Right lobe of liver (tissue), 4 donors: ENCODE results near the gene DNAH14.
"Not testable (repeated sequence)": the region's sequence is repeated elsewhere in the genome, so short reads cannot be mapped to it uniquely, and the experiment has no call there.

Experiments
- POLR2A ChIP-seq: fragments of 450-650 bp; IDR thresholded peaks from one replicate; pipeline ENCODE4 v1.6.1; 2017; ENCODE audit warnings: antibody characterized with exemption, mild to moderate bottlenecking
- TF ChIP-seq, protein P1 (sequence below), 4 donors: fragments of 200-600 bp in 3 of 4; fragments of 450-650 bp in 1 of 4; IDR thresholded peaks; one replicate each; pipeline versions ENCODE4 v1.5.1 to v1.8.0; 2016 to 2022; ENCODE audit warnings: antibody characterized with exemption in 4 of 4, mild to moderate bottlenecking in 2 of 4
- donor health status: DM: no; HTN: no; CAD: no.
- donor health status: DM: no; HTN: no; CAD: no.
- donor health status: DM: no; HTN: yes; CAD: no.

GRCh38 chr1:224940735-224941134, 11.3 kb downstream of the DNAH14 start:
- TF ChIP-seq, protein P1, sequence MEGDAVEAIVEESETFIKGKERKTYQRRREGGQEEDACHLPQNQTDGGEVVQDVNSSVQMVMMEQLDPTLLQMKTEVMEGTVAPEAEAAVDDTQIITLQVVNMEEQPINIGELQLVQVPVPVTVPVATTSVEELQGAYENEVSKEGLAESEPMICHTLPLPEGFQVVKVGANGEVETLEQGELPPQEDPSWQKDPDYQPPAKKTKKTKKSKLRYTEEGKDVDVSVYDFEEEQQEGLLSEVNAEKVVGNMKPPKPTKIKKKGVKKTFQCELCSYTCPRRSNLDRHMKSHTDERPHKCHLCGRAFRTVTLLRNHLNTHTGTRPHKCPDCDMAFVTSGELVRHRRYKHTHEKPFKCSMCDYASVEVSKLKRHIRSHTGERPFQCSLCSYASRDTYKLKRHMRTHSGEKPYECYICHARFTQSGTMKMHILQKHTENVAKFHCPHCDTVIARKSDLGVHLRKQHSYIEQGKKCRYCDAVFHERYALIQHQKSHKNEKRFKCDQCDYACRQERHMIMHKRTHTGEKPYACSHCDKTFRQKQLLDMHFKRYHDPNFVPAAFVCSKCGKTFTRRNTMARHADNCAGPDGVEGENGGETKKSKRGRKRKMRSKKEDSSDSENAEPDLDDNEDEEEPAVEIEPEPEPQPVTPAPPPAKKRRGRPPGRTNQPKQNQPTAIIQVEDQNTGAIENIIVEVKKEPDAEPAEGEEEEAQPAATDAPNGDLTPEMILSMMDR (IDR thresholded peaks at IDR 0.05): not testable (repeated sequence)
- TF ChIP-seq POLR2A: not testable (repeated sequence)
